Stimulated activated CD4-positive, alpha-beta T cell treated with anti-CD3 and anti-CD28 coated beads, Interleukin-4, amount 100 ng/mL, for 4 hours (primary cell): ENCODE results near the gene ALOX15B.

Experiments used
- DNase-seq, 2 experiments: peaks; one replicate each; pipeline ENCODE4 v3.0.0-alpha.2; 2020

The ALOX15B gene

DNA sequence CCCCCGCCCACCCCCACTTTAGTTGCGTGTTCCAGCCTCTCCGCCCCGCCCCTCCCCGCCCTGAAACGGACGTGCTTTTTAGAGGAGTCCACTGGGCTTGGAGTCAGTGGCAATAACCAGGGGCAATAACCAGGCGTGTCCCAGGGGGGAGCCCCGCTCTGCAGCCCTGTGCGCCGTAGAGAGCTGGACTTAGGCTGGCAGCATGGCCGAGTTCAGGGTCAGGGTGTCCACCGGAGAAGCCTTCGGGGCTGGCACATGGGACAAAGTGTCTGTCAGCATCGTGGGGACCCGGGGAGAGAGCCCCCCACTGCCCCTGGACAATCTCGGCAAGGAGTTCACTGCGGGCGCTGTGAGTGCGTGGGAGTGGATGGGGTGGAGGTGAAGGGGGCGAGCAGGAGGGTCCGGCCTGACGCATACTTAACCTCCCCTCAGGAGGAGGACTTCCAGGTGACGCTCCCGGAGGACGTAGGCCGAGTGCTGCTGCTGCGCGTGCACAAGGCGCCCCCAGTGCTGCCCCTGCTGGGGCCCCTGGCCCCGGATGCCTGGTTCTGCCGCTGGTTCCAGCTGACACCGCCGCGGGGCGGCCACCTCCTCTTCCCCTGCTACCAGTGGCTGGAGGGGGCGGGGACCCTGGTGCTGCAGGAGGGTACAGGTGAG is at the start of gene ALOX15B:
Gene ALOX15B, plus strand, starts transcription at position 106 of the 657 bp plus-strand sequence. Its CDS starts 97 bp downstream, at position 203.
- no peak for DNase-seq

- DNase-seq = peak; percentile 88 to 97
These were observed 48.8 kb upstream of the ALOX15B start for GRCh38 chr17:7989781-7990655.

GRCh38 chr17:7992516-7992915 is 46.3 kb upstream of the ALOX15B start:
- no peak for DNase-seq

DNA sequence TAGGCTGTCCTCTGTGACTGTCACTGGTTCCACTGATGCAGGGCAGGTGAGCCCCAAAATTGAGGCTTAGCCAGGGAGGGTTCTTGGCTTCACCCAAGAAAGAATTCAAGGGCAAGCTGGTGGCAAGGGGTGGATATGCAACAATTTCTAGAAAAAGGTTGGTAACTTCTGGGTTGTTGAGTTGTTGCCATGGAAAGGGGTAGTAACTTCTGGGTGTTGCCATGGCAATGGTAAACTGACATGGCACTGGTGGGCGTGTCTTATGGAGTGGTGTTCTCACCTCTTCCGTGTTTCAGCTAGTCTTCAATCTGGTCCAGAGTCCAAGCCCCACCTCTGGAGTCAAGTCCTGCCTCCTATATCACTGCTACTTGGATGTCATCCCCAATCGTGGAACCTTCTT is 45.9 kb upstream of the ALOX15B start:
- no peak for DNase-seq

GRCh38 chr17:7993972-7994589 is 44.8 kb upstream of the ALOX15B start:
- no peak for DNase-seq

- no peak for DNase-seq
These were observed 43.1 kb upstream of the ALOX15B start for GRCh38 chr17:7995724-7996123.

- DNase-seq = no peak
These were observed 41.7 kb upstream of the ALOX15B start for GRCh38 chr17:7997186-7997585.

GRCh38 chr17:8001976-8002720 is 36.7 kb upstream of the ALOX15B start, which contains the start of gene GUCY2D:
GUCY2D (plus strand) TSS chr17:8002615; CDS start chr17:8003048, 433 bp downstream.
- DNase-seq = no peak

- no peak for DNase-seq
These were observed 35.9 kb upstream of the ALOX15B start for GRCh38 chr17:8002721-8003593.

DNA sequence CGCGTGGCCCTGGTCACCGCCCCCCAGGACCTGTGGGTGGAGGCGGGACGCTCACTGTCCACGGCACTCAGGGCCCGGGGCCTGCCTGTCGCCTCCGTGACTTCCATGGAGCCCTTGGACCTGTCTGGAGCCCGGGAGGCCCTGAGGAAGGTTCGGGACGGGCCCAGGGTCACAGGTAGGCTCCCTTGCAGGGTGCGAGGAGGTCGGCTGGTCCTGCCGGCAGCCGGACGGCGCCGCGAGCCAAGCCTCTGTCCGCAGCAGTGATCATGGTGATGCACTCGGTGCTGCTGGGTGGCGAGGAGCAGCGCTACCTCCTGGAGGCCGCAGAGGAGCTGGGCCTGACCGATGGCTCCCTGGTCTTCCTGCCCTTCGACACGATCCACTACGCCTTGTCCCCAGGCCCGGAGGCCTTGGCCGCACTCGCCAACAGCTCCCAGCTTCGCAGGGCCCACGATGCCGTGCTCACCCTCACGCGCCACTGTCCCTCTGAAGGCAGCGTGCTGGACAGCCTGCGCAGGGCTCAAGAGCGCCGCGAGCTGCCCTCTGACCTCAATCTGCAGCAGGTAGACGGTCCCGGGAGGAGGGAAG is 35.2 kb upstream of the ALOX15B start:
- DNase-seq = no peak

GRCh38 chr17:8004899-8005298 is 34.0 kb upstream of the ALOX15B start:
- no peak for DNase-seq

- no peak for DNase-seq
These were observed 33.5 kb upstream of the ALOX15B start for GRCh38 chr17:8005357-8005756.

GRCh38 chr17:8005967-8006730 is 32.7 kb upstream of the ALOX15B start:
- DNase-seq = no peak

- DNase-seq = no peak
These were observed 31.8 kb upstream of the ALOX15B start for GRCh38 chr17:8006836-8007680.

- no peak for DNase-seq
These were observed 31.0 kb upstream of the ALOX15B start for GRCh38 chr17:8007836-8008235.

DNA sequence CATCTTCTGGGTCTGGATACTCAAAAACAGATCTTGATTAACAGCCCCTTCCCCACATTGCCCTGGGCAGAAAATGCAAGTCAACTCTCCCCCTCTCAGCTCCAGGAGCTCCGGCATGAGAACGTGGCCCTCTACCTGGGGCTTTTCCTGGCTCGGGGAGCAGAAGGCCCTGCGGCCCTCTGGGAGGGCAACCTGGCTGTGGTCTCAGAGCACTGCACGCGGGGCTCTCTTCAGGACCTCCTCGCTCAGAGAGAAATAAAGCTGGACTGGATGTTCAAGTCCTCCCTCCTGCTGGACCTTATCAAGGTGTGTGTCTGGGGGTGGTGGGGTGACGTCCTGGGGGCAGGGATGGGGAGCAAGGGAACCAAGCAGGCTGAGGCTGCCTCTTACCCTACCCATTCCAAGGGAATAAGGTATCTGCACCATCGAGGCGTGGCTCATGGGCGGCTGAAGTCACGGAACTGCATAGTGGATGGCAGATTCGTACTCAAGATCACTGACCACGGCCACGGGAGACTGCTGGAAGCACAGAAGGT is 26.7 kb upstream of the ALOX15B start:
- DNase-seq = no peak

DNA sequence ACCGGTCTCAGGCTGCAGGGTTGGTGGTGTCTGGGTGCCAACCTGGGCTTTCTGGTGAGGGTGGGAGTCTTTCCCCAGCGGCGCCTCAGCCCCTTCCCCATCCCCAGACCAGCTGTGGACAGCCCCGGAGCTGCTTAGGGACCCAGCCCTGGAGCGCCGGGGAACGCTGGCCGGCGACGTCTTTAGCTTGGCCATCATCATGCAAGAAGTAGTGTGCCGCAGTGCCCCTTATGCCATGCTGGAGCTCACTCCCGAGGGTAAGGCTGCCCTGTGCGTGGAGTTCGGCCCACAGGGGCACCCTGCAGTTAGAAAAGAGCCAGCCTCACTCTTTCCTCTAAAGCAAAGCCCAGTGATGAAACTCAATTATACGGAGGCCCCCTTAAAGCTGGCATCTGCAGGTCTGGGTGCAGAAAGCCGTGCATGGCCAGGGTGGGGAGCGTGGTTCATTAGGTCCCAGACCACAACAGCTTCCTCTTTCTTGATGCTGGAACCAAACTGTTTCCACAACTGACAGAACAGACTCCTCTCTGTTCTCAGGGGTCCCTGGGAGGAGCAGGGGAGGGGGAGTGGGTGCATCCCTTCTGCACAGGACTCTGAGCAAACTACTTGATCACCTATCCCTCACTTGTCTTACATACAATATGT is 25.7 kb upstream of the ALOX15B start:
- no peak for DNase-seq

DNA sequence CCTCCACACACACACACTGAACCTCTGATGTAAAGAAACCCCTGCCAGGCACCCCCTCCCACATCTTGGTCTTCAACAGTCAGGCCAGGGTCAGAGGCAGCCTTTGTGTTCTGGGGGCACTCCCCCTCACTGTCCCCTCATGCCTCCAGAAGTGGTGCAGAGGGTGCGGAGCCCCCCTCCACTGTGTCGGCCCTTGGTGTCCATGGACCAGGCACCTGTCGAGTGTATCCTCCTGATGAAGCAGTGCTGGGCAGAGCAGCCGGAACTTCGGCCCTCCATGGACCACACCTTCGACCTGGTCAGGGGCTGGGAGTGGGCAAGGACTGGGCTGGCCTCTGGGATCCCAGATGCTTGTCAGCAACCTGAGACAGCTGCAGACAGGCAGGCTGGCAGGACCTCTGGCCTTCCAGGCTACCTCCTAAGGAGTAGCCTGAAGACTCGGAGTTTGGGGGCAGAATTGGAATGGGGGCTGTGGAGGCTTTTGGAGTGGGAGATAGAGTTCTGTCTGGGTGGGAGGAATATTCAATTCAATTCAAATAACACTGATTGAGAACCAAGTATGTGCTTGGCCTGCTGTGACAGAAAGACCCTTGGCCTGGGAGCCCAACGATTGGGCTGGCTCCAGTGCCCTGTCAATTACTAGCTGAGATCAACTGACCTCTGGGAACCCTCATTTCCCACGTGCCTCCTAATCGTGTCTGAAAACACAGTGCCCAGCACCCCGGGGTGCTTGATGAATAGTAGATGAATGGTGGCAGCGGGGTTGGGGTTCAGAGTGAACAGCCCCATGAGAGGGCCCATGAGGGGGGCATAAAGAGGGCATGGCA is 24.9 kb upstream of the ALOX15B start:
- DNase-seq = no peak
